ES-I3 (cell line): Measurements from ENCODE around the gene ZNF106.

Experiments
- H3K36me3 ChIP-seq: 2 replicates; pipeline ENCODE4 v1.6.1; 2013; ENCODE audit warnings: mild to moderate bottlenecking, low read length, control low read depth, moderate library complexity; ENCODE audit not compliant: insufficient read depth
- H3K4me1 ChIP-seq: 2 replicates; pipeline ENCODE4 v1.6.1; 2013; ENCODE audit warnings: mild to moderate bottlenecking, control low read depth, low read length; ENCODE audit not compliant: insufficient read depth
- H3K9ac ChIP-seq: 2 replicates; pipeline ENCODE4 v1.6.1; 2013; ENCODE audit warnings: low read depth, mild to moderate bottlenecking, low read length, moderate library complexity
- H3K9me3 ChIP-seq: 2 replicates; pipeline ENCODE4 v1.6.1; 2013; ENCODE audit warnings: mild to moderate bottlenecking, low read length, moderate library complexity; ENCODE audit not compliant: control insufficient read depth, insufficient read depth

ZNF106 gene

GRCh38 chr15:42456531-42456930, 34.4 kb downstream of the ZNF106 start:
- peaks cover 8% of the 10 kb centered on the region; the same call in 1 of the 2 replicates for H3K4me1 ChIP-seq
- no peak overlapping the region for H3K9ac ChIP-seq
- H3K9me3 ChIP-seq = no peaks in the 10 kb centered on the region
- H3K36me3 ChIP-seq = peaks cover 5% of the 10 kb centered on the region; the same call in 1 of the 2 replicates

GRCh38 chr15:42453826-42454225, 37.1 kb downstream of the ZNF106 start:
- Histone ChIP-seq H3K36me3 (peaks cover 9% of the 10 kb centered on the region), H3K9ac (no peak overlapping the region), H3K9me3 (no peaks in the 10 kb centered on the region), H3K4me1 (peaks cover 8% of the 10 kb centered on the region; the same call in 1 of the 2 replicates)

DNA sequence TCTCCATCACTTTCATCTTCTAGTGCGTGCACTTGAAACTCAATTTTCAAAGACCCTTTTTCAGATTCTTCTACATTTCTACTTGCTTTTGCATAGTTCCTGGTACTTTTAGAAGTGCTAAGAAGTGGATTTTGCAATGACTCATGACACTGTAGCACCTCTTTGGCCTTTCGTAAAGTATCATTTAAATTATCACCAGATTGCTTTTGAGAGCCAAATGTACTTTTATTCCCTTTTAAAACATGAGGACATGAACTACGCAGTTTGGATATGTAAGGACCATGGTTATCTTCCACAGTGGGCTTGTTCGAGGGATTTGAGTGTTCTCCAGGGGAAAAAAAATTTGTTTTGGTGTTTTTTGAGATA, 40.5 kb downstream of the ZNF106 start:
- peaks cover 17% of the 10 kb centered on the region for H3K36me3 ChIP-seq
- H3K9me3 ChIP-seq = no peaks in the 10 kb centered on the region
- no peaks in the 10 kb centered on the region for H3K4me1 ChIP-seq
- H3K9ac ChIP-seq = no peak overlapping the region

DNA sequence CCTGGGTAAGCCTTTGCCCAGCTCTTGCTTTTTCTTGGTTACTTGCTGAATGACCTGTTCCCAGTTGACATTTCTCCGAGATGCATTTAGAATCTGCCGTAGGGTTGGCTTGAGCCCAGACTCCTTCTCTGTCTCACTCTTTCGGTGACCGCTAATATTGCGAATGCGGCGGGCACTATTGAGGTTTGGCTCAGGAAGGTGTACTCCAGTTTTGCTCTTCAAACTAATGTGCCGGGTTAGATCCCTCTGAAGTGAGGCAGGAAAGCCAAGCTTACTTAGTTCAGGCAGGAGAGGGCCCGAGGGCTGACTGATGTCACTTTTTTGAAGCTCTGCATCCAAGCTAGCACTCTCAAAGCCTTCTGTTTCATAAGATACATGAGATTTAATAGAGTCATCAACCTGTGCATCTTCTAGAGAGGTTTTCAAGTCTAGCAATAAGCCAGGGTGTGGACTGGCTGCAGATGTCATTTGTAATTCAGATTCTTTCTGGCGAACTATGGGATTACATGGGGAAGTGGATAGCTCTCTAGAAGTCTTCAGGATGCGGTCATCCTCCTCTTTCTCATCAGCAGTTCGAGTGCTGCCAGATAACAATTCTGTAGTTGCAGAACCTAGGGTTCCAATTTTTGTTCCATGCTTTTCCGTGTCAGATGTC, 41.0 kb downstream of the ZNF106 start:
- H3K9ac ChIP-seq = no peak overlapping the region
- no peaks in the 10 kb centered on the region for H3K9me3 ChIP-seq
- no peaks in the 10 kb centered on the region for H3K4me1 ChIP-seq
- peaks cover 20% of the 10 kb centered on the region for H3K36me3 ChIP-seq

- H3K4me1 ChIP-seq = no peaks in the 10 kb centered on the region
- H3K36me3 ChIP-seq = peaks cover 23% of the 10 kb centered on the region
- no peak overlapping the region for H3K9ac ChIP-seq
- no peaks in the 10 kb centered on the region for H3K9me3 ChIP-seq
Measured at GRCh38 chr15:42448281-42448680, 42.7 kb downstream of the ZNF106 start.

- H3K9me3 ChIP-seq = no peaks in the 10 kb centered on the region
- peaks cover 21% of the 10 kb centered on the region for H3K36me3 ChIP-seq
- no peaks in the 10 kb centered on the region for H3K4me1 ChIP-seq
- no peak overlapping the region for H3K9ac ChIP-seq
Measured at GRCh38 chr15:42447599-42447998, 43.3 kb downstream of the ZNF106 start.

DNA sequence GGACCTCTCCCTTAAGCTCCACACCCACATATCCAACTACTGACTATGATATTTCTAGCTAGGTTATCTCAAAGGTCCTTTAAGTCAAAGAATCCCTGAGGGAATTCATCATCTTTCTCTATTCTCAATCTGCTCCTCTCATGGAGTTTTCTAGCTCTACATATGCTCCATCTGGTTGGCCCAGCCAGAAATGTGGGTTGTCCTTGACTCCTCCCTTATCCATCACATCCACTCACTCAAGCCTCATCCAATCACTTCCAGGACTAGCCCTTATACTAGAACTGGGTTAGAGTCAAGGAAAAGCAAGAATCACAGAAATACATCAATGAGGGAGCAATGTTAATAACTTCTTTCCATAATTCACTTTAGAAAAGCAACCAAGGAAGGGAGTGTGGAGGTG, 45.4 kb downstream of the ZNF106 start:
- Histone ChIP-seq H3K36me3 (peaks cover 14% of the 10 kb centered on the region; the same call in 1 of the 2 replicates), H3K4me1 (no peaks in the 10 kb centered on the region), H3K9me3 (no peaks in the 10 kb centered on the region), H3K9ac (no peak overlapping the region)

DNA sequence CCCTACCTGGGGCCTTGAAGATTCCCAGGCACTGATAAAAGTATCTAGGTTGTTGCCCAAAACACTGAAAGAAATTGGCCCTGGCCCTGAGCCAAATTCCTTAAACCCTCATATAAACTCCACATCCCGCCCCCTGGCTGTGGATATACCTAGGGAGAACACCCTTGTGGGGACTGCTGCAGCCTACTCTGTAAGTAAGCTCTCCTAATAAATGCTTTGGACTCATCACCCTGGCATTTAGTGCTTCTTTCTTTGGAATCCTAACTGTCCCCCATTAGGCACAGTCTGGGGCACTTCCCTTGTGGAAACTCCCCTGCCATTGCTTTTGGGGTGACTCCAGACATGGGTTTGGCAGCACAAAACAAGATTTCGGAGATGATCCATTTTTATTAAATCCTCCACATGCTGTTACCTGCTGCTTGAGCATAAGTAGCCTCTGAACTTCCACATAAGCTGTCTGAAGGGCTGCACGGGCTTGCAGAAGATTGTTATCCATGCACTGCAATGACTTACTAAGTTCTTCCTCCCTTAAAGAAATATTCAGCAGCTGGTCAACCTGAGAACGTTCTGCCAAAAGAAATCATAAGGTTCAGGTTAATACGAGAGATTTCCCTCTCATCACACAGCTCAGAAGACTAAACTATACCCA, 46.4 kb downstream of the ZNF106 start:
- no peaks in the 10 kb centered on the region for H3K9me3 ChIP-seq
- no peaks in the 10 kb centered on the region for H3K4me1 ChIP-seq
- H3K9ac ChIP-seq = no peak overlapping the region
- H3K36me3 ChIP-seq = peaks cover 14% of the 10 kb centered on the region; the same call in 1 of the 2 replicates

GRCh38 chr15:42427429-42428223, 63.3 kb downstream of the ZNF106 start:
- Histone ChIP-seq H3K4me1 (no peaks in the 10 kb centered on the region), H3K9me3 (no peaks in the 10 kb centered on the region), H3K36me3 (peaks cover 4% of the 10 kb centered on the region; the same call in 1 of the 2 replicates), H3K9ac (no peak overlapping the region)

DNA sequence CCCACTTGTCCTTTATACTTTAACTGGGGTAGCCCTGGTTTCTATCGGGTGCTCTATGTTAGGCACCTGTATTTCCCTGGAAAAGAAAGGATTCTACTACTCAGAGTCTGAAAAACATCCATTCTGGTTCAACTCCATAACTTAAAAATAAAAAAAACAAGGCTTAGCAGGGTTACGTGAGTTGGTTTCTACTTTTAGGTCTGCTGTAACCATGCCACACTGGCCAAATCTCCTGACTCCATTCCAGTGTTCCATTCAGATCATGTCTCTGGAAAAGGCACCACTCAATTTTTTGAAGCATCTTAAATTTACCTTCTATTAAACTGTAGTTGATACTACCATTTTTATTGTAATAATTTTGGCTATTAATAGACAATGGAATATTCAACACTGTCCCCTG, 69.6 kb downstream of the ZNF106 start:
- Histone ChIP-seq H3K9me3 (no peaks in the 10 kb centered on the region), H3K36me3 (peaks cover 23% of the 10 kb centered on the region), H3K9ac (no peak overlapping the region), H3K4me1 (no peaks in the 10 kb centered on the region)

DNA sequence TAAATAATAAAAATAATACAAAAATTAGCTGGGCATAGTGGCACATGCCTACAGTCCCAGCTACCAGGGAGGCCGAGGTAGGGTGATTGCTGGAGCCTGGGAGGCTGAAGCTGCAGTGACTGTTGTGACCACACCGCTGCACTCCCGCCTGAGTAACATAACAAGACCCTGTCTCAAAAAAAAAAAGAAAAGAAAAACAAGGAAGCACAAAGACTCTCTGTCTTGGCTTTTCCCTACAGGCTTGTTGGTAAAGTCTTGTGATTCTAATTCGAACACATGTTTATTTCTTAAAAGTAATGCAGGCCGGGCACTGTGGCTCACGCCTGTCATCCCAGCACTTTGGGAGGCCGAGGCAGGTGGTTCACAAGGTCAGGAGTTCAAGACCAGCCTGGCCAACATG, 71.6 kb downstream of the ZNF106 start:
- no peaks in the 10 kb centered on the region for H3K9me3 ChIP-seq
- no peaks in the 10 kb centered on the region for H3K4me1 ChIP-seq
- H3K36me3 ChIP-seq = peaks cover 27% of the 10 kb centered on the region
- no peak overlapping the region for H3K9ac ChIP-seq

- H3K4me1 ChIP-seq = no peaks in the 10 kb centered on the region
- no peaks in the 10 kb centered on the region for H3K9me3 ChIP-seq
- H3K36me3 ChIP-seq = peaks cover 10% of the 10 kb centered on the region
- no peak overlapping the region for H3K9ac ChIP-seq
Measured at GRCh38 chr15:42413920-42414319, 77.0 kb downstream of the ZNF106 start.

GRCh38 chr15:42411884-42412283, 79.1 kb downstream of the ZNF106 start:
- Histone ChIP-seq H3K4me1 (no peaks in the 10 kb centered on the region), H3K9me3 (no peaks in the 10 kb centered on the region), H3K9ac (no peak overlapping the region), H3K36me3 (peaks cover 5% of the 10 kb centered on the region)

- Histone ChIP-seq H3K9ac (no peak overlapping the region), H3K36me3 (no peaks in the 10 kb centered on the region), H3K4me1 (no peaks in the 10 kb centered on the region), H3K9me3 (no peaks in the 10 kb centered on the region)
Measured at GRCh38 chr15:42409011-42409410, 81.9 kb downstream of the ZNF106 start.

- Histone ChIP-seq H3K36me3 (no peaks in the 10 kb centered on the region), H3K9me3 (no peaks in the 10 kb centered on the region), H3K9ac (no peak overlapping the region), H3K4me1 (no peaks in the 10 kb centered on the region)
Measured at GRCh38 chr15:42408178-42408577, 82.8 kb downstream of the ZNF106 start.
